WTC11 (cell line): ENCODE results near the gene SHISA9. TPM values are rescaled to one million over a fixed set of nuclear protein-coding genes. Genes with fewer than 3 reads are reported as not detected.

Experiments
- ATAC-seq: fragments of 200-7000 bp; cut with Tn5 transposase; 2 replicates; pipeline ENCODE4 v1.10.0; 2021; ENCODE audit warnings: mild to moderate bottlenecking, moderate library complexity
- CTCF ChIA-PET: fragments of 300-600 bp; sonication (Branson Sonifier 250); formaldehyde crosslinking; loops from one replicate; lab custom pipeline; 2021; ENCODE audit warnings: antibody characterized with exemption; lab: Charles Lee
- POLR2A ChIA-PET: fragments of 350-600 bp; sonication (Branson Sonifier 250); formaldehyde crosslinking; loops from one replicate; lab custom pipeline; 2021; ENCODE audit warnings: antibody characterized with exemption; lab: Charles Lee
- DNase-seq: peaks from one replicate; pipeline ENCODE4 v3.0.0; 2021; ENCODE audit warnings: low spot score
- H3K27ac Mint-ChIP-seq: 2 replicates; pipeline ENCODE4 v1.8.0; 2021; ENCODE audit warnings: mixed read lengths
- H3K27me3 Mint-ChIP-seq: 2 replicates; pipeline ENCODE4 v1.8.0; 2021; ENCODE audit warnings: low read depth, mild to moderate bottlenecking, moderate library complexity, mixed read lengths
- H3K36me3 Mint-ChIP-seq: 2 replicates; pipeline ENCODE4 v1.8.0; 2021; ENCODE audit warnings: mixed read lengths
- H3K4me1 Mint-ChIP-seq: 2 replicates; pipeline ENCODE4 v1.8.0; 2022; ENCODE audit warnings: mixed read lengths
- H3K4me3 Mint-ChIP-seq: 2 replicates; pipeline ENCODE4 v1.8.0; 2021; ENCODE audit warnings: mild to moderate bottlenecking, moderate library complexity, mixed read lengths
- H3K9me3 Mint-ChIP-seq: 2 replicates; pipeline ENCODE4 v1.8.0; 2021; ENCODE audit warnings: mixed read lengths
- CDX4 ChIP-seq: fragments of 250-450 bp; sonication (Bioruptor Pico); IDR thresholded peaks from 2 replicates; pipeline ENCODE4 v1.9.0; 2021; ENCODE audit warnings: moderate library complexity, mild to moderate bottlenecking, inconsistent platforms, borderline replicate concordance
- CREB1 ChIP-seq: sonication (generic); formaldehyde crosslinking; IDR thresholded peaks from 2 replicates; pipeline ENCODE4 v1.8.0; 2023; ENCODE audit warnings: mild to moderate bottlenecking, missing genetic modification reagents
- ELF4 ChIP-seq: sonication (generic); formaldehyde crosslinking; IDR thresholded peaks from 2 replicates; pipeline ENCODE4 v1.8.1; 2022; ENCODE audit warnings: low read depth, mild to moderate bottlenecking, moderate library complexity, missing genetic modification reagents
- EMX1 ChIP-seq: fragments of 250-450 bp; sonication (Bioruptor Pico); IDR thresholded peaks from 2 replicates; pipeline ENCODE4 v1.8.0; 2021; ENCODE audit warnings: mild to moderate bottlenecking
- FOXK1 ChIP-seq: sonication (generic); formaldehyde crosslinking; IDR thresholded peaks from 2 replicates; pipeline ENCODE4 v1.8.0; 2022; ENCODE audit warnings: mild to moderate bottlenecking, moderate library complexity, missing genetic modification reagents
- GRHL2 ChIP-seq: fragments of 250-450 bp; sonication (Bioruptor Pico); IDR thresholded peaks from 2 replicates; pipeline ENCODE4 v1.8.0; 2022; ENCODE audit warnings: mild to moderate bottlenecking, moderate library complexity; ENCODE audit not compliant: insufficient replicate concordance, severe bottlenecking
- IRF1 ChIP-seq: sonication (generic); formaldehyde crosslinking; IDR thresholded peaks from 2 replicates; pipeline ENCODE4 v1.8.0; 2023; ENCODE audit warnings: missing genetic modification reagents
- IRF2 ChIP-seq: sonication (generic); formaldehyde crosslinking; IDR thresholded peaks from 2 replicates; pipeline ENCODE4 v1.8.0; 2022; ENCODE audit warnings: low read depth, missing genetic modification reagents, borderline replicate concordance
- NFE2L1 ChIP-seq: sonication (generic); formaldehyde crosslinking; IDR thresholded peaks from 2 replicates; pipeline ENCODE4 v1.8.1; 2023; ENCODE audit warnings: missing genetic modification reagents
- RELA ChIP-seq: sonication (generic); formaldehyde crosslinking; IDR thresholded peaks from 2 replicates; pipeline ENCODE4 v1.8.1; 2022; ENCODE audit warnings: missing genetic modification reagents, mild to moderate bottlenecking, borderline replicate concordance
- RORB ChIP-seq: fragments of 250-450 bp; sonication (Bioruptor Pico); IDR thresholded peaks from 2 replicates; pipeline ENCODE4 v1.9.0; 2021; ENCODE audit warnings: mild to moderate bottlenecking
- SOX15 ChIP-seq: fragments of 250-450 bp; sonication (Bioruptor Pico); IDR thresholded peaks from 2 replicates; pipeline ENCODE4 v1.9.0; 2021; ENCODE audit warnings: mild to moderate bottlenecking
- ZBTB21 ChIP-seq: sonication (generic); formaldehyde crosslinking; IDR thresholded peaks from 2 replicates; pipeline ENCODE4 v1.8.1; 2023; ENCODE audit warnings: mild to moderate bottlenecking, missing genetic modification reagents, borderline replicate concordance
- ZNF263 ChIP-seq: sonication (generic); formaldehyde crosslinking; IDR thresholded peaks from 2 replicates; pipeline ENCODE4 v1.8.1; 2022; ENCODE audit warnings: low read depth, mild to moderate bottlenecking, moderate library complexity, missing genetic modification reagents
- ZNF512 ChIP-seq: sonication (generic); formaldehyde crosslinking; IDR thresholded peaks from 2 replicates; pipeline ENCODE4 v1.8.1; 2022; ENCODE audit warnings: missing genetic modification reagents, borderline replicate concordance
- total RNA-seq: library from RNA; stranded (reverse); gene quantifications from 3 replicates; pipeline ENCODE4 v1.2.3, GENCODE V29; 2021
- TF ChIP-seq, protein P1 (sequence below): sonication (generic); formaldehyde crosslinking; IDR thresholded peaks from 2 replicates; pipeline ENCODE4 v1.8.1; 2022; ENCODE audit warnings: low read depth, missing genetic modification reagents, borderline replicate concordance
- TF ChIP-seq, protein P2 (sequence below): sonication (generic); formaldehyde crosslinking; IDR thresholded peaks from 2 replicates; pipeline ENCODE4 v1.8.0; 2022; ENCODE audit warnings: mild to moderate bottlenecking, missing genetic modification reagents
- TF ChIP-seq, protein P3 (sequence below): fragments of 250-450 bp; sonication (Bioruptor Pico); IDR thresholded peaks from 2 replicates; pipeline ENCODE4 v1.9.0; 2021; ENCODE audit warnings: mild to moderate bottlenecking, borderline replicate concordance
- TF ChIP-seq, protein P4 (sequence below): sonication (generic); formaldehyde crosslinking; IDR thresholded peaks from 2 replicates; pipeline ENCODE4 v1.8.1; 2022; ENCODE audit warnings: mild to moderate bottlenecking, missing genetic modification reagents, moderate library complexity, borderline replicate concordance

SHISA9 gene
- total RNA-seq, 1 experiment from 2014 or later, result 37.5 TPM

GRCh38 chr16:12862327-12862726 is 39.1 kb upstream of the SHISA9 start:
- Mint-ChIP-seq H3K4me1 (no peaks in the 10 kb centered on the region; the same call in 1 of the 2 replicates), H3K27me3 (no peaks in the 10 kb centered on the region), H3K27ac (no peak overlapping the region), H3K9me3 (peaks cover 4% of the 10 kb centered on the region), H3K36me3 (peaks cover under 1% of the 10 kb centered on the region; the same call in 1 of the 2 replicates), H3K4me3 (no peak overlapping the region)
- DNase-seq, result no peak
- no peak for ATAC-seq
- TF ChIP-seq, protein P1, sequence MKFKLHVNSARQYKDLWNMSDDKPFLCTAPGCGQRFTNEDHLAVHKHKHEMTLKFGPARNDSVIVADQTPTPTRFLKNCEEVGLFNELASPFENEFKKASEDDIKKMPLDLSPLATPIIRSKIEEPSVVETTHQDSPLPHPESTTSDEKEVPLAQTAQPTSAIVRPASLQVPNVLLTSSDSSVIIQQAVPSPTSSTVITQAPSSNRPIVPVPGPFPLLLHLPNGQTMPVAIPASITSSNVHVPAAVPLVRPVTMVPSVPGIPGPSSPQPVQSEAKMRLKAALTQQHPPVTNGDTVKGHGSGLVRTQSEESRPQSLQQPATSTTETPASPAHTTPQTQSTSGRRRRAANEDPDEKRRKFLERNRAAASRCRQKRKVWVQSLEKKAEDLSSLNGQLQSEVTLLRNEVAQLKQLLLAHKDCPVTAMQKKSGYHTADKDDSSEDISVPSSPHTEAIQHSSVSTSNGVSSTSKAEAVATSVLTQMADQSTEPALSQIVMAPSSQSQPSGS (CRISPR knock-in tag), result no peak
- TF ChIP-seq FOXK1 (no peak), ELF4 (CRISPR knock-in tag) (no peak), ZBTB21 (CRISPR knock-in tag) (no peak), EMX1 (CRISPR knock-in tag) (no peak), ZNF263 (CRISPR knock-in tag) (no peak), RORB (no peak)
- ChIA-PET CTCF (no interaction called here), POLR2A (no interaction called here)

- CTCF ChIA-PET, result no interaction called here
- Mint-ChIP-seq H3K9me3 (no peaks in the 10 kb centered on the region), H3K36me3 (no peaks in the 10 kb centered on the region), H3K27ac (no peak overlapping the region), H3K4me3 (no peak overlapping the region), H3K4me1 (no peaks in the 10 kb centered on the region; the same call in 1 of the 2 replicates), H3K27me3 (no peaks in the 10 kb centered on the region)
- no peak for ATAC-seq
- no peak for DNase-seq
- TF ChIP-seq GRHL2 (CRISPR knock-in tag) (no peak), ZNF512 (no peak), RELA (CRISPR knock-in tag) (no peak), CREB1 (CRISPR knock-in tag) (no peak), CDX4 (no peak), NFE2L1 (no peak), IRF1 (CRISPR knock-in tag) (no peak), IRF2 (CRISPR knock-in tag) (no peak), SOX15 (CRISPR knock-in tag) (no peak)
- TF ChIP-seq, protein P2, sequence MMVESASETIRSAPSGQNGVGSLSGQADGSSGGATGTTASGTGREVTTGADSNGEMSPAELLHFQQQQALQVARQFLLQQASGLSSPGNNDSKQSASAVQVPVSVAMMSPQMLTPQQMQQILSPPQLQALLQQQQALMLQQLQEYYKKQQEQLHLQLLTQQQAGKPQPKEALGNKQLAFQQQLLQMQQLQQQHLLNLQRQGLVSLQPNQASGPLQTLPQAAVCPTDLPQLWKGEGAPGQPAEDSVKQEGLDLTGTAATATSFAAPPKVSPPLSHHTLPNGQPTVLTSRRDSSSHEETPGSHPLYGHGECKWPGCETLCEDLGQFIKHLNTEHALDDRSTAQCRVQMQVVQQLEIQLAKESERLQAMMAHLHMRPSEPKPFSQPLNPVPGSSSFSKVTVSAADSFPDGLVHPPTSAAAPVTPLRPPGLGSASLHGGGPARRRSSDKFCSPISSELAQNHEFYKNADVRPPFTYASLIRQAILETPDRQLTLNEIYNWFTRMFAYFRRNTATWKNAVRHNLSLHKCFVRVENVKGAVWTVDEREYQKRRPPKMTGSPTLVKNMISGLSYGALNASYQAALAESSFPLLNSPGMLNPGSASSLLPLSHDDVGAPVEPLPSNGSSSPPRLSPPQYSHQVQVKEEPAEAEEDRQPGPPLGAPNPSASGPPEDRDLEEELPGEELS (CRISPR knock-in tag), result no peak
- TF ChIP-seq, protein P3, sequence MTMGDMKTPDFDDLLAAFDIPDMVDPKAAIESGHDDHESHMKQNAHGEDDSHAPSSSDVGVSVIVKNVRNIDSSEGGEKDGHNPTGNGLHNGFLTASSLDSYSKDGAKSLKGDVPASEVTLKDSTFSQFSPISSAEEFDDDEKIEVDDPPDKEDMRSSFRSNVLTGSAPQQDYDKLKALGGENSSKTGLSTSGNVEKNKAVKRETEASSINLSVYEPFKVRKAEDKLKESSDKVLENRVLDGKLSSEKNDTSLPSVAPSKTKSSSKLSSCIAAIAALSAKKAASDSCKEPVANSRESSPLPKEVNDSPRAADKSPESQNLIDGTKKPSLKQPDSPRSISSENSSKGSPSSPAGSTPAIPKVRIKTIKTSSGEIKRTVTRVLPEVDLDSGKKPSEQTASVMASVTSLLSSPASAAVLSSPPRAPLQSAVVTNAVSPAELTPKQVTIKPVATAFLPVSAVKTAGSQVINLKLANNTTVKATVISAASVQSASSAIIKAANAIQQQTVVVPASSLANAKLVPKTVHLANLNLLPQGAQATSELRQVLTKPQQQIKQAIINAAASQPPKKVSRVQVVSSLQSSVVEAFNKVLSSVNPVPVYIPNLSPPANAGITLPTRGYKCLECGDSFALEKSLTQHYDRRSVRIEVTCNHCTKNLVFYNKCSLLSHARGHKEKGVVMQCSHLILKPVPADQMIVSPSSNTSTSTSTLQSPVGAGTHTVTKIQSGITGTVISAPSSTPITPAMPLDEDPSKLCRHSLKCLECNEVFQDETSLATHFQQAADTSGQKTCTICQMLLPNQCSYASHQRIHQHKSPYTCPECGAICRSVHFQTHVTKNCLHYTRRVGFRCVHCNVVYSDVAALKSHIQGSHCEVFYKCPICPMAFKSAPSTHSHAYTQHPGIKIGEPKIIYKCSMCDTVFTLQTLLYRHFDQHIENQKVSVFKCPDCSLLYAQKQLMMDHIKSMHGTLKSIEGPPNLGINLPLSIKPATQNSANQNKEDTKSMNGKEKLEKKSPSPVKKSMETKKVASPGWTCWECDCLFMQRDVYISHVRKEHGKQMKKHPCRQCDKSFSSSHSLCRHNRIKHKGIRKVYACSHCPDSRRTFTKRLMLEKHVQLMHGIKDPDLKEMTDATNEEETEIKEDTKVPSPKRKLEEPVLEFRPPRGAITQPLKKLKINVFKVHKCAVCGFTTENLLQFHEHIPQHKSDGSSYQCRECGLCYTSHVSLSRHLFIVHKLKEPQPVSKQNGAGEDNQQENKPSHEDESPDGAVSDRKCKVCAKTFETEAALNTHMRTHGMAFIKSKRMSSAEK (CRISPR knock-in tag), result no peak
- TF ChIP-seq, protein P4, sequence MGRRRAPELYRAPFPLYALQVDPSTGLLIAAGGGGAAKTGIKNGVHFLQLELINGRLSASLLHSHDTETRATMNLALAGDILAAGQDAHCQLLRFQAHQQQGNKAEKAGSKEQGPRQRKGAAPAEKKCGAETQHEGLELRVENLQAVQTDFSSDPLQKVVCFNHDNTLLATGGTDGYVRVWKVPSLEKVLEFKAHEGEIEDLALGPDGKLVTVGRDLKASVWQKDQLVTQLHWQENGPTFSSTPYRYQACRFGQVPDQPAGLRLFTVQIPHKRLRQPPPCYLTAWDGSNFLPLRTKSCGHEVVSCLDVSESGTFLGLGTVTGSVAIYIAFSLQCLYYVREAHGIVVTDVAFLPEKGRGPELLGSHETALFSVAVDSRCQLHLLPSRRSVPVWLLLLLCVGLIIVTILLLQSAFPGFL (CRISPR knock-in tag), result no peak
- POLR2A ChIA-PET, result no interaction called here
Observed at GRCh38 chr16:12862941-12863340, 38.5 kb upstream of the SHISA9 start.
